Measurements from ENCODE around the gene TEC.

The TEC gene

DNA sequence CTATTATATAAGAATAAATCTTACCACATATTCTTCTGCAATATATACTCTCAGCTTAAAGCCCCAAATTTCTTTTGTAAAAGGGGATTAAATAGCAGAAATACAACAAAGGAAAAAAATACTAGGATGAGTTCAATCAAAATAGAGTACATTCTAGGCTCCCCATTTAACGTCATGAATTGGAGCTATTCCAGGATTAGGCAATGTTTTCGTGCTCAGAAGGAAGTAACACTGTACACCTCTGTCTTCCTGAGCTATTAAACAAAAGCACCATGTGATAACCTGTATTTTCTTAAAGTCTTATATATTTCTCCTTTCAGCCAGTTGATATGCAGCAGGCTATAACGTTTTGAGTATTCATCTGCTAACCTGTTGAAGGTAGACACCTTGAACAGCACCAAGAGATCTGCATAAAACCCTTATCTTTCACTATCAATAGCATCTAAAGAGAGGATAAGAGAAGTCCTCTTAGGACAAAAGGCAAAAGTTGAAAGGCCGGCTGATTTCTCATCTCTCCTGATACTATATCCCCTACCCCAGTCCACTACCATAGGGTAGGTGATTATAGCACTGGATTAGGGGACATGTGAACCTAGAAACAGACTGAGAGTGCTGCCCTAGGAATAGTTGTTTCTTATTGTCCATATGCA lies 31.5 kb downstream of the TEC start:
- peak overlapping the region; percentile 21; the same call in 1 of the 2 replicates for H3K27ac ChIP-seq
- TF ChIP-seq, protein P1, sequence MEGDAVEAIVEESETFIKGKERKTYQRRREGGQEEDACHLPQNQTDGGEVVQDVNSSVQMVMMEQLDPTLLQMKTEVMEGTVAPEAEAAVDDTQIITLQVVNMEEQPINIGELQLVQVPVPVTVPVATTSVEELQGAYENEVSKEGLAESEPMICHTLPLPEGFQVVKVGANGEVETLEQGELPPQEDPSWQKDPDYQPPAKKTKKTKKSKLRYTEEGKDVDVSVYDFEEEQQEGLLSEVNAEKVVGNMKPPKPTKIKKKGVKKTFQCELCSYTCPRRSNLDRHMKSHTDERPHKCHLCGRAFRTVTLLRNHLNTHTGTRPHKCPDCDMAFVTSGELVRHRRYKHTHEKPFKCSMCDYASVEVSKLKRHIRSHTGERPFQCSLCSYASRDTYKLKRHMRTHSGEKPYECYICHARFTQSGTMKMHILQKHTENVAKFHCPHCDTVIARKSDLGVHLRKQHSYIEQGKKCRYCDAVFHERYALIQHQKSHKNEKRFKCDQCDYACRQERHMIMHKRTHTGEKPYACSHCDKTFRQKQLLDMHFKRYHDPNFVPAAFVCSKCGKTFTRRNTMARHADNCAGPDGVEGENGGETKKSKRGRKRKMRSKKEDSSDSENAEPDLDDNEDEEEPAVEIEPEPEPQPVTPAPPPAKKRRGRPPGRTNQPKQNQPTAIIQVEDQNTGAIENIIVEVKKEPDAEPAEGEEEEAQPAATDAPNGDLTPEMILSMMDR (conservative IDR thresholded peaks at IDR 0.05): no peak

DNA sequence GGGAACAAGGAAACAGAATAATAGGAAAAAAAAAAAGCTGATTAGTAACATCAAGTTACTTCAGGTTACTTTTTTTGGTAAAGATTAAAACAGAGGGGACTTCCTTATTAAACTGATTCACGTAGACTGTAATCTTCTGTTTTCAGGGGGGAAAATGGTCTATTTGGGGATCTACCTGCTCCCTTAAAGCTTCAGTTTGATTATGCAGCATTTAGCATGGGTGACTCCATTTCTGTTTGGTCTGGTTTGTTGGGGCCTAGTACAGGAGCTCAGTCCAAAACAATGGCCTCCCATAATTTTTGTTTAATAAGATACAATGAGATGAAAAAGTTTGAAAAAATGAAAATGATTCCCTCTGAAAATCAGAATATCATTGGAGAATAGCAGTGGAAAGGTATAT lies 34.6 kb downstream of the TEC start:
- H3K27ac ChIP-seq: no peak overlapping the region
- TF ChIP-seq, protein P1 (conservative IDR thresholded peaks at IDR 0.05): no peak

DNA sequence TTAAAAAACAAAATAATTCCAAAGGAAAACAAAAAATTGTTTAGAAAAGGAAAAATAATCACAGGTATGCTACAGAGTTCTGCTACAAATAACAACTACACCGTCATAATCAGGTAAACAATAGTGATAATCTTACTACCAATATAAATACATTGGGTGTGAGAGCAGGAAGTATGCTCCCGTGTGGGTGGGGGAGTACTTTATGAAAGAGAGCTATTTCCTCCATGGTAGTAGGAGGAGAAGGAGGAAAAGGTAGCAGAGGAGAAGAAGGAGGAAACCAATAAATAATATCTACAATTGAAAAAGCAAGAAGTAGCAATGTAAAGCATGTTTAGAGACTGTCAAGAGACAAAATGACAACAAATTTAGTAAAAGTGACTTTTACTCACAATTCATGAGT lies 35.1 kb downstream of the TEC start:
- no peak overlapping the region for H3K27ac ChIP-seq
- TF ChIP-seq, protein P1 (conservative IDR thresholded peaks at IDR 0.05): no peak

DNA sequence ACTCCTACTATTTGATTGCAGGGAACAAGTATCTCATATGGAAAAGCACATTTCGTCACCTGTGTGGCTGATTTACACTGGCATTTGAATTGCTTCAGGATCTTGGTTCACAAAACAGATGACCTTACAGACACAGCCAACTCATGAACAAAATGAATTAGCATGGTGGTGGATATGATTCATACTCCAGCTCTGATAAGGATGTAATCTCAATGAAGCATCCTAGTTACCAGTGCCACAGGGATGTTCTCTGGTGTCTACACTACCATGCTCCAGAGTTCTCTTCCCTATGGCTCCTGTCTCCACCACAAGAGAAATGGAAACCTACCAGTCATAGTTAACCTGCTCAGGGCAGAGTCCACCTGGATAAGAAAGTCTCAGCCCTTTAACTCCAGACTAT lies 40.7 kb downstream of the TEC start:
- TF ChIP-seq, protein P1 (conservative IDR thresholded peaks at IDR 0.05): no peak
- H3K27ac ChIP-seq: no peak overlapping the region

DNA sequence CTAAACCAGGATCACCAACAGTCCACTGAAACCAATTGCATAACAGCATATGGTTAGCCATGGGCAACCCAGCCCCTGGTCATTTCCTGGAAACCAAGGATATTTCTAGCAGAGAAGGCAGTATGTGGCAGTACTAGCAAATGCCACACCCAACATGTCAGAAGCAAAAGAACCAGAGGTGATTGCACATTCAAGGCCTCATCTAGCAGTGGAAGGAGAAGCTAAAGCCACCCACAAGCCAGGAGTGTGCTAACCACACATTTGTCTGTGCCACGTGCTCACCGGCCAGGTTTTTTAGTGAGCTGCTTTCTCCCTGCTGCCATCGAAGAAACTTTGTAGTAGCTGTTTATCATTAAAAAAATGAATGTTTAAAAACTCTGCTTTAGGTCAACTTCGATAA lies 42.0 kb downstream of the TEC start:
- TF ChIP-seq, protein P1 (conservative IDR thresholded peaks at IDR 0.05): no peak
- H3K27ac ChIP-seq: no peak overlapping the region

DNA sequence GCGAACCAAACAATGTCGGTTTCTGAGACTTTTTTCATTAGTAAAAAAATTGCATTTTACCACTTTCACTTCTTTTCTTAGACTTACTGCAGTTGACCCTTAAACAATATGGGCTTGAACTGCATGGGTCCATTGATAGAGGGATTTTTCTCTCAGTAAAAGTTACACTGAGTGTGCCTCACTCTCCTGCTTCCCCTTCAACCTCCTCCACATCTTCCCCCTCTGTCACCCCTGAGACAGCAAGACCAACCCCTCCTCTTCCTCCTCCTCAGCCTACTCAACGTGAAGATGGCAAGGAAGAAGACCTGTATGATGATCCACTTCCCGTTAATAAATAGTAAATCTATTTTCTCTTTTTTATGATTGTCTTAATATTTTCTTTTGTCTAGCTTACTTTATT lies 43.4 kb downstream of the TEC start:
- H3K27ac ChIP-seq: no peak overlapping the region
- TF ChIP-seq, protein P1 (conservative IDR thresholded peaks at IDR 0.05): no peak

DNA sequence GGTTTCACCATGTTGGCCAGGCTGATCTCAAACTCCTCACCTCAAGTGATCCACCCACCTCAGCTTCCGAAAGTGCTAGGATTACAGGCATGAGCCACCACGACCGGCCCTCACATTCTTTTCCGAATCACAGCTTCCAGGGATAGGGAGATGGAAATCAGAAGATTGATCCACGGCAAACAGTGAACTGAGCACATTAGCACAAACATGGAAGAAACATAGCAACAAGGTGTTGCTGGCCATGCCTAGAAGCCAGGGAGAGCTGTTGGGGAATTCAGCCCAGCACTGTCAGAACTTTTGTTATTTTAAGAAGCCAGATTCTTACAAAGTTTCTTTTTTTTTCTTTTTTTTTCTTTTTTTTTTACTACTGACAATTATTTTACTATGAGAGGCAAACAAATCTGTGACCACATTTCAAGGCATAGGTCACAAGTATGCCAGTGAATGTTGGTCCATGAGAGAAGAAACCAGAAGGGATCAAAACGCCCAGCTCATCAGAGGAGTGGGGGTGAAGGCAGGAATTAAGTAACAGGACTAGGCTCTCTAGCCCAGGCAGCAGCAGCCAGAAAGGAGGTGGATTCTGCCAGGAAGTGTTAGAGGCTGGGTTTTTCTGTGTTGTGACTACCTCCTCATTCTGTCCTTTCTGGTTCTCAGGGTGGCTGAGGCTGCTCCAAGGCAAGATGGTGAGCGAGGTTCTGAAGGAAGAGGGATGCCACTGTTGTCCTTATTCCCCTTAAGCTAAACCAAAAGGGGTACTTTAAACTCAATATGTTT lies 44.1 kb downstream of the TEC start:
- TF ChIP-seq, protein P1 (conservative IDR thresholded peaks at IDR 0.05): no peak
- H3K27ac ChIP-seq: no peak overlapping the region
